ENCODE measurements around the gene SV2A. TPM values are rescaled to one million over a fixed set of nuclear protein-coding genes. Genes with fewer than 3 reads are reported as not detected.

Gene SV2A
- total and polyA plus RNA-seq, 8 donors, result 3.3 to 7.9 (median 6.2) TPM

DNA sequence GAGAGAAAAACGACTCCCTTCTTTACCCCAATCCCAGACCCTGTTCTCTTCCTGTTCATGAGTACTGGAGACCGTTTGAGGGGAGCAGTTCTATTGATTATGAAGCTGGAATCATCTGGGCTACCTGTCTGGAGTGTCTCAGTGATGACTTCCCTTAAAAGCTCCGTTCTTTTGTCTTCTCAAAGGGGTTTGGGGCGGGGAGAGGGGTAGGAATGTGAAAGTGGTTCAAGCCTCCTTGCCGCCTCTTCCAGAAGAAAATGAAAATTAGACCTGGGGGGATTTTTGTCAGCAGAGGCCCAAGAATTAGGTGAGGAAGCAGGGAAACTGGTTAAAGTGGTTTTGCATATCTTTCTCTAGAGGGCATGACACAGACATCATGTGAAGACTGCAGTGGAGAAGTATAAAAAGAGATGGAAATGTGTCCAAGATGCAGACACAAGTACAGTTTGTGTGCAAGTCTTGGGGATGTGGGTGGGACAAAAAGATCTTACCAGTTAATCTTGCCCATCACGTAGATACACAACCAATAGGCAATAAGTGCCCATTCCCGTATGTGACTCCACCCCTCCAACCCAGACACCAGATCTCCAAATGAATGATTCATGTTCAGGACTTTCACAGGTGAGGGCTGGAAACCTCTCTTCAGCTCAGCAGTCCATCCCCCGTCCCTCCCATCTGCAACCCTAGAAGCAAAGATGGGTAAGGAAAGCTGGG is 19.5 kb upstream of the SV2A start:
- H3K27ac ChIP-seq, result peak overlapping the region; percentile 28 to 78

DNA sequence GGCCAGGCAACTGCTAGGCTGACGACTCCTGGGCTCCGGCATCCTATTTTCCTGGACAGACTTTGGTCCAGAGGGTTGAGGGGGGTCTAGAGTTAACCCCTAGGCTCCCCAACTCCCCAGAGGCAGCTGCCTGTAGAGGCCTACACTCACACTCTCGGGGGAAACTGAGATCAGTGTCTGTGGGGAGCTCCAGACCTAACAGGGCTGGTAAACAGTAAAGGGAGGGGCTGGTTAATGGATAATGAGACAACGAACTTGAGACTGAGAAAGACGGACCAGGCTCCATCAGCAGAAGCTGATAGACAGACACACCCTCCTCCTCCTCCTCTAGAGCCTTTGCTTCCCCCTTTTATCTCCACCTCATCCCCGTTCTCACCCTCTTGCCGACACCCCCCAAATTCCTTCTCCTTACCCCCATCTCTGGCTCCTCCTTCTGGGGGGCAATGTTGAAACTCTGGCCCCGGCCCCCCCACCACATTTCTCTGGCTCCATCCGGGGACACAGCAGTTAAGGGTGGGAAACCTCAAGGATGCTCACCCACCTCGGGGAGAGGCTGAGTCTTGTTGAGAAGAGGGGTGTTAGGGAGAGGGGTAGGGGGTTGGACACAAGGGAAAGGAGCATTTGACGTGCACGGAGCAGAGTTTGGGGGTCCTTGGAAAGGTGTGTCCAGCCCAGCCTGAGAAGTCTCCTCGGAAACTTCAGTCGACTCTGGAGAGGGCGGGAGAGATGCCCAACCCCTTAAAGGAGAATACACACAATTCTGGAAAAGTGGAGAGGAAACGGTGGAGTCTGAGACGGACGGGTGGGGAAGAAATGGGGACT is 18.7 kb upstream of the SV2A start, which contains the start of gene MTMR11:
TSS of gene MTMR11 (minus strand) at position 710 of the 822 bp plus-strand sequence. CDS start at position 478, 232 bp downstream.
- peak within 1 kb of the TSS; percentile 28 to 78 for H3K27ac ChIP-seq
- ATAC-seq, result peak; percentile 68

More for the DNA sequence above, 19.5 kb upstream of the SV2A start:
- ATAC-seq (peak; percentile 66), DNase-seq (peak in 1 of 4 donors; percentile 41)
- TF ChIP-seq, protein P1, sequence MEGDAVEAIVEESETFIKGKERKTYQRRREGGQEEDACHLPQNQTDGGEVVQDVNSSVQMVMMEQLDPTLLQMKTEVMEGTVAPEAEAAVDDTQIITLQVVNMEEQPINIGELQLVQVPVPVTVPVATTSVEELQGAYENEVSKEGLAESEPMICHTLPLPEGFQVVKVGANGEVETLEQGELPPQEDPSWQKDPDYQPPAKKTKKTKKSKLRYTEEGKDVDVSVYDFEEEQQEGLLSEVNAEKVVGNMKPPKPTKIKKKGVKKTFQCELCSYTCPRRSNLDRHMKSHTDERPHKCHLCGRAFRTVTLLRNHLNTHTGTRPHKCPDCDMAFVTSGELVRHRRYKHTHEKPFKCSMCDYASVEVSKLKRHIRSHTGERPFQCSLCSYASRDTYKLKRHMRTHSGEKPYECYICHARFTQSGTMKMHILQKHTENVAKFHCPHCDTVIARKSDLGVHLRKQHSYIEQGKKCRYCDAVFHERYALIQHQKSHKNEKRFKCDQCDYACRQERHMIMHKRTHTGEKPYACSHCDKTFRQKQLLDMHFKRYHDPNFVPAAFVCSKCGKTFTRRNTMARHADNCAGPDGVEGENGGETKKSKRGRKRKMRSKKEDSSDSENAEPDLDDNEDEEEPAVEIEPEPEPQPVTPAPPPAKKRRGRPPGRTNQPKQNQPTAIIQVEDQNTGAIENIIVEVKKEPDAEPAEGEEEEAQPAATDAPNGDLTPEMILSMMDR (IDR thresholded peaks at IDR 0.05), result no peak
- H3K27me3 ChIP-seq, result no peaks in the 10 kb centered on the region
- intact Hi-C loops (cut with DNase I), result no loop called here
- peaks cover 20 to 56% of the 10 kb centered on the region in 2 donors for H3K4me1 ChIP-seq
- no peaks in the 10 kb centered on the region for H3K36me3 ChIP-seq
- peak overlapping the region; percentile 41 to 47 for H3K4me3 ChIP-seq
- H3K9me3 ChIP-seq, result no peaks in the 10 kb centered on the region

DNA sequence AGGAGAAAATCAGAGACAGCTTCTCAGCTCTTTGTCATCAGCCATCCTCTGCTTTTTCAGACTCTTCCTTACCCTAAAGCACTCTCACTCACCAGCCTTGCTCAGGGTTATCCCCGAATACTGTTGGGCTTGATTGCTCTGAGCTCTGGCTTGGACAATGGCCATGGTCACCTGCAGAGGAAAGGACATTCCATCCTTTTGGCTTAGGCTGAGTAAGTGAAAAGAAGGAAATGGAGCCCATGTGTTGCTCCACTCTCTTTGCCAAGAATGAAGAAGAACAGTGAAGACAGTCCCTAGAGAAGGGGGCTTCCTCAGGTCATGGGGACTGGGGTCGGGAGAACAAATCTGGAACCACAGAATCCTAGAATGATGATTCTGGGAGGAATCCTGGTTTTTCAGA is 16.7 kb upstream of the SV2A start:
- H3K9me3 ChIP-seq, result no peaks in the 10 kb centered on the region
- no peak for DNase-seq
- H3K36me3 ChIP-seq, result no peaks in the 10 kb centered on the region
- no peak overlapping the region for H3K4me3 ChIP-seq
- no peak for ATAC-seq
- no peaks in the 10 kb centered on the region for H3K27me3 ChIP-seq
- H3K27ac ChIP-seq, result no peak overlapping the region
- peaks cover 14 to 58% of the 10 kb centered on the region in 2 donors for H3K4me1 ChIP-seq
- TF ChIP-seq, protein P1 (IDR thresholded peaks at IDR 0.05), result no peak
- intact Hi-C loops (cut with DNase I), result no loop called here

More for the DNA sequence above, 18.7 kb upstream of the SV2A start, which contains the start of gene MTMR11:
- DNase-seq, result peak in 1 of 4 donors; percentile 55
- peak within 1 kb of the TSS; percentile 41 to 47 for H3K4me3 ChIP-seq
- TF ChIP-seq, protein P1 (IDR thresholded peaks at IDR 0.05), result no peak
- no peaks in the 10 kb centered on the region for H3K9me3 ChIP-seq
- no peaks in the 10 kb centered on the region for H3K27me3 ChIP-seq
- intact Hi-C loops (cut with DNase I), result no loop called here
- H3K4me1 ChIP-seq, result peaks cover 20 to 55% of the 10 kb centered on the region in 2 donors
- H3K36me3 ChIP-seq, result no peaks in the 10 kb centered on the region

DNA sequence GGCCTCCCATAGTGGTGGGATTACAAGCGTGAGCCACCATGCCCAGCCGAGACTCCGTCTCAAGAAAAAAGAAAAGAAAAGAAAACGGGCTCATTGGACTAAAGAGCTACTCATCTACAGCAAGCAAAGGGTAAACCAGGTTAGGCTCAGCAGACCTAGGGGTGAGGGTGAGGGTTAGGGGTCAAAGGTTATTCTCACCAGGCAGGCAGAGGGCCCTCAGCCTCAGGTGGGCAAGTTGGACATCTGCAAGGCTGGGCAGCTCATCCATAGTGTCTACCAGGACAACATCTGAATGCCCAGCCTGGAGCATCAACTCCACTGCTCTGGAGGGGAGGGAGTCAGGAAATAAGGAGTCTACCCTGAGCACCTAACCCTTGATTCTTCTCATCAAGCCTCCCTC is 15.6 kb upstream of the SV2A start:
- H3K27ac ChIP-seq, result no peak overlapping the region
- intact Hi-C loops (cut with DNase I), result no loop called here
- H3K36me3 ChIP-seq, result no peaks in the 10 kb centered on the region
- TF ChIP-seq, protein P1 (IDR thresholded peaks at IDR 0.05), result no peak
- H3K27me3 ChIP-seq, result no peaks in the 10 kb centered on the region
- peaks cover 9 to 58% of the 10 kb centered on the region in 2 donors for H3K4me1 ChIP-seq
- DNase-seq, result no peak
- ATAC-seq, result no peak
- no peaks in the 10 kb centered on the region for H3K9me3 ChIP-seq
- no peak overlapping the region for H3K4me3 ChIP-seq

DNA sequence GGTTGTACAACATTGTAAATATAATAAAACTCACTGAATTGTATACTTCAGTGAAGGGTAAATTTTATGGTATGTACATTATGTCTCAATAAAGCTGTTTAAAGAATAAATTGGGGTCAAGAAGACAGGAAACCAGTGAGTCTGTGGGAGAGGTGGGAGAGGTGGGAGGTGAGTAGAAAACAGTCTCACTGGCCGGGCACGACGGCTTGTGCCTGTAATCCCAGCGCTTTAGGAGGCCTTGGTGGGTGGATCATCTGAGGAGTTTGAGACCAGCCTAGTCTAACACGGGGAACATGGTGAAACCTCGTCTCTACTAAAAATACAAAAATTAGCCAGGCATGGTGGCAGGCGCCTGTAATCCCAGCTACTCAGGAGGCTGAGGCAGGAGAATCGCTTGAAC is 14.8 kb upstream of the SV2A start:
- ATAC-seq (no peak), DNase-seq (no peak)
- Histone ChIP-seq H3K4me3 (no peak overlapping the region), H3K27me3 (no peaks in the 10 kb centered on the region), H3K36me3 (no peaks in the 10 kb centered on the region), H3K9me3 (no peaks in the 10 kb centered on the region), H3K4me1 (peaks cover 2 to 51% of the 10 kb centered on the region in 2 donors), H3K27ac (no peak overlapping the region)
- TF ChIP-seq, protein P1 (IDR thresholded peaks at IDR 0.05), result no peak
- intact Hi-C loops (cut with DNase I), result no loop called here

Measured in left lung (tissue), 10 donors.